H9 (cell line): Measurements from ENCODE around the gene OLFM1. TPM values are rescaled to one million over a fixed set of nuclear protein-coding genes. Genes with fewer than 3 reads are reported as not detected.

Experiments used
- DNase-seq: peaks from one replicate; pipeline ENCODE4 v3.0.0-alpha.2; 2017
- H2AFZ ChIP-seq: one replicate; pipeline ENCODE4 v1.6.1; 2013; ENCODE audit warnings: mild to moderate bottlenecking, low read length, control low read depth, moderate library complexity
- H2AK5ac ChIP-seq: 2 replicates; pipeline ENCODE4 v1.6.1; 2013; ENCODE audit warnings: low read length, control low read depth, mixed read lengths; ENCODE audit not compliant: insufficient read length
- H2BK120ac ChIP-seq: one replicate; pipeline ENCODE4 v1.6.1; 2013; ENCODE audit warnings: low read depth, mild to moderate bottlenecking, low read length, control low read depth, inconsistent platforms; ENCODE audit not compliant: poor library complexity, severe bottlenecking
- H2BK12ac ChIP-seq: 2 replicates; pipeline ENCODE4 v1.6.1; 2013; ENCODE audit warnings: low read length, control low read depth, mixed read lengths, low read depth; ENCODE audit not compliant: insufficient read length
- H2BK15ac ChIP-seq: 2 replicates; pipeline ENCODE4 v1.6.1; 2013; ENCODE audit warnings: low read depth, low read length, control low read depth
- H2BK20ac ChIP-seq: one replicate; pipeline ENCODE4 v1.6.1; 2013; ENCODE audit warnings: low read depth, mild to moderate bottlenecking, low read length, control low read depth, inconsistent platforms; ENCODE audit not compliant: poor library complexity, severe bottlenecking
- H2BK5ac ChIP-seq: 2 replicates; pipeline ENCODE4 v1.6.1; 2013; ENCODE audit warnings: low read length, control low read depth, mixed read lengths; ENCODE audit not compliant: insufficient read length
- H3K14ac ChIP-seq: 2 replicates; pipeline ENCODE4 v1.6.1; 2013; ENCODE audit warnings: low read length, control low read depth; ENCODE audit not compliant: insufficient read depth
- H3K18ac ChIP-seq: 2 replicates; pipeline ENCODE4 v1.6.1; 2013; ENCODE audit warnings: low read depth, mild to moderate bottlenecking, mixed read lengths, low read length, control low read depth; ENCODE audit not compliant: insufficient read length
- H3K23ac ChIP-seq: 2 replicates; pipeline ENCODE4 v1.6.1; 2013; ENCODE audit warnings: low read length, control low read depth, mixed read lengths, low read depth; ENCODE audit not compliant: insufficient read length
- H3K23me2 ChIP-seq: 2 replicates; pipeline ENCODE4 v1.6.1; 2013; ENCODE audit warnings: low read depth, mild to moderate bottlenecking, mixed read lengths, low read length, control low read depth; ENCODE audit not compliant: insufficient read length, poor library complexity, severe bottlenecking
- H3K27ac ChIP-seq: 2 replicates; pipeline ENCODE4 v1.5.1; 2013; ENCODE audit warnings: low read length, control low read depth, mixed read lengths, low read depth; ENCODE audit not compliant: insufficient read length
- H3K27me3 ChIP-seq: 2 replicates; pipeline ENCODE4 v1.6.1; 2013; ENCODE audit warnings: low read length, control low read depth, inconsistent platforms; ENCODE audit not compliant: insufficient read depth
- H3K4ac ChIP-seq: 2 replicates; pipeline ENCODE4 v1.6.1; 2013; ENCODE audit warnings: low read depth, mild to moderate bottlenecking, control low read depth, inconsistent platforms, low read length, moderate library complexity
- H3K4me1 ChIP-seq: 2 replicates; pipeline ENCODE4 v1.6.1; 2013; ENCODE audit warnings: low read length, control low read depth, inconsistent platforms; ENCODE audit not compliant: insufficient read depth
- H3K4me2 ChIP-seq: 2 replicates; pipeline ENCODE4 v1.6.1; 2013; ENCODE audit warnings: low read length, control low read depth, mixed read lengths; ENCODE audit not compliant: insufficient read length, insufficient read depth
- H3K56ac ChIP-seq: 2 replicates; pipeline ENCODE4 v1.6.1; 2013; ENCODE audit warnings: low read depth, mild to moderate bottlenecking, mixed read lengths, low read length, control low read depth; ENCODE audit not compliant: insufficient read length
- H3K79me1 ChIP-seq: 2 replicates; pipeline ENCODE4 v1.6.1; 2013; ENCODE audit warnings: low read depth, mild to moderate bottlenecking, moderate library complexity, low read length, control low read depth, inconsistent platforms; ENCODE audit not compliant: insufficient read depth, poor library complexity, severe bottlenecking
- H3K79me2 ChIP-seq: 2 replicates; pipeline ENCODE4 v1.6.1; 2013; ENCODE audit warnings: low read length, control low read depth, inconsistent platforms; ENCODE audit not compliant: insufficient read depth
- H3K9ac ChIP-seq: 2 replicates; pipeline ENCODE4 v1.6.1; 2013; ENCODE audit warnings: low read length, control low read depth, mixed read lengths; ENCODE audit not compliant: insufficient read length; ENCODE audit errors: extremely low read depth
- H3K9me3 ChIP-seq: one replicate; pipeline ENCODE4 v1.6.1; 2013; ENCODE audit warnings: low read depth, low read length, inconsistent platforms; ENCODE audit not compliant: control insufficient read depth
- H3T11ph ChIP-seq: one replicate; pipeline ENCODE4 v1.6.1; 2013; ENCODE audit warnings: mild to moderate bottlenecking, low read length, control low read depth, inconsistent platforms
- H4K20me1 ChIP-seq: one replicate; pipeline ENCODE4 v1.6.1; 2013; ENCODE audit not compliant: control insufficient read depth, insufficient read length, insufficient read depth
- H4K5ac ChIP-seq: 2 replicates; pipeline ENCODE4 v1.6.1; 2013; ENCODE audit warnings: low read depth, mild to moderate bottlenecking, mixed read lengths, low read length, control low read depth; ENCODE audit not compliant: insufficient read length
- H4K8ac ChIP-seq: replicated peaks from 2 replicates; pipeline ENCODE4 v1.6.1; 2013; ENCODE audit warnings: low read length, control low read depth, mixed read lengths, low read depth; ENCODE audit not compliant: insufficient read length
- H4K91ac ChIP-seq: 2 replicates; pipeline ENCODE4 v1.6.1; 2013; ENCODE audit warnings: low read depth, mild to moderate bottlenecking, moderate library complexity, mixed read lengths, low read length, control low read depth; ENCODE audit not compliant: insufficient read length
- H3K27ac Mint-ChIP-seq, 3 experiments: 2 replicates in 2 of 3; 3 replicates in 1 of 3; pipeline ENCODE4 v1.8.0; 2020 to 2021; ENCODE audit warnings: mixed read lengths in 3 of 3, mild to moderate bottlenecking in 1 of 3, moderate library complexity in 1 of 3
- H3K27me3 Mint-ChIP-seq: 2 replicates; pipeline ENCODE4 v1.8.0; 2021; ENCODE audit warnings: low read depth, mild to moderate bottlenecking, moderate library complexity, mixed read lengths
- H3K36me3 Mint-ChIP-seq, 3 experiments: 2 replicates in 2 of 3; 3 replicates in 1 of 3; pipeline ENCODE4 v1.8.0; 2020 to 2021; ENCODE audit warnings: low read depth in 3 of 3, mixed read lengths in 3 of 3; ENCODE audit not compliant: insufficient read depth in 1 of 3
- H3K4me1 Mint-ChIP-seq, 2 experiments: 2 replicates each; pipeline ENCODE4 v1.8.0; 2020; ENCODE audit warnings: mixed read lengths in 2 of 2
- H3K4me3 Mint-ChIP-seq, 2 experiments: 2 replicates in 1 of 2; 3 replicates in 1 of 2; pipeline ENCODE4 v1.8.0; 2020 to 2021; ENCODE audit warnings: mild to moderate bottlenecking in 2 of 2, mixed read lengths in 2 of 2, moderate library complexity in 1 of 2
- H3K9me3 Mint-ChIP-seq, 2 experiments: 2 replicates in 1 of 2; 3 replicates in 1 of 2; pipeline ENCODE4 v1.8.0; 2020; ENCODE audit warnings: mild to moderate bottlenecking in 2 of 2, mixed read lengths in 2 of 2, moderate library complexity in 1 of 2
- CTCF ChIP-seq: fragments of 200-600 bp; sonication (generic); conservative IDR thresholded peaks from 3 replicates; pipeline ENCODE4 v1.8.0; 2021; ENCODE audit warnings: antibody characterized with exemption, mild to moderate bottlenecking
- WGBS: extraction: QIAGEN DNeasy Blood & Tissue Kit; methylation state at CpG from one replicate; pipeline ENCODE4 v1.1.7; 2013; ENCODE audit warnings: missing lambda C conversion rate, low lambda C conversion rate, mixed read lengths; ENCODE audit not compliant: insufficient read length; ENCODE audit errors: extremely low coverage; 5-methylcytosine and 5-hydroxymethylcytosine counted together
- total RNA-seq: library from RNA; stranded (reverse); gene quantifications from 2 replicates; pipeline ENCODE4 v1.2.1, GENCODE V29; 2021

OLFM1 gene
- total RNA-seq, 1 experiment from 2014 or later: 34.1 TPM

GRCh38 chr9:135166565-135166964 lies 79.1 kb downstream of the OLFM1 start:
- DNase-seq: no peak
- Histone ChIP-seq H3K4ac (no peak overlapping the region), H3K27ac (no peak overlapping the region), H2BK20ac (no peak overlapping the region), H3K79me2 (no peaks in the 10 kb centered on the region), H2BK120ac (no peak overlapping the region), H3K9me3 (no peaks in the 10 kb centered on the region), H3K27me3 (no peaks in the 10 kb centered on the region), H2BK5ac (no peak overlapping the region), H4K91ac (no peak overlapping the region), H2BK12ac (no peak overlapping the region), H3T11ph (no peak overlapping the region), H4K20me1 (no peaks in the 10 kb centered on the region), H2AFZ (no peak overlapping the region), H4K5ac (no peak overlapping the region), H2BK15ac (no peak overlapping the region), H2AK5ac (no peak overlapping the region), H3K14ac (no peak overlapping the region; the same call in 1 of the 2 replicates), H3K4me1 (no peaks in the 10 kb centered on the region), H3K56ac (no peak overlapping the region), H3K4me2 (no peak overlapping the region), H3K23me2 (no peaks in the 10 kb centered on the region), H3K9ac (no peak overlapping the region), H3K23ac (no peak overlapping the region), H4K8ac (no peak overlapping the region), H3K79me1 (no peaks in the 10 kb centered on the region), H3K18ac (no peak overlapping the region)
- Mint-ChIP-seq H3K4me3 (no peak overlapping the region), H3K36me3 (peaks cover 0 to 1% (median 0%) of the 10 kb centered on the region in 3 experiments; a peak in 2 of 7 replicates), H3K4me1 (peaks cover 19 to 23% of the 10 kb centered on the region in 2 experiments), H3K27me3 (peaks cover 37% of the 10 kb centered on the region), H3K9me3 (no peaks in the 10 kb centered on the region; a peak in 3 of 5 replicates), H3K27ac (no peak overlapping the region)
- TF ChIP-seq CTCF: no peak
- WGBS: no CpG with 5 or more reads among the region's 14 CpGs
